ENCODE measurements around the gene DLX5. TPM values are rescaled to one million over a fixed set of nuclear protein-coding genes. Genes with fewer than 3 reads are reported as not detected.

Gene DLX5
- total RNA-seq, 2 donors from 2014 or later: 0.64 to 1.6 TPM

GRCh38 chr7:96997512-96998032 is 27.1 kb downstream of the DLX5 start:
- DNase-seq (ENCODE audit: low spot score): no peak
- WGBS: 17% methylated on average over 23 of the region's 23 CpGs
- Histone ChIP-seq H3K4me1 (replicated peaks) (no peaks in the 10 kb centered on the region), H3K4me3 (no peak overlapping the region), H3K9me3 (no peaks in the 10 kb centered on the region), H3K27me3 (replicated peaks; ENCODE audit: insufficient read depth) (peaks cover 61% of the 10 kb centered on the region), H3K36me3 (no peaks in the 10 kb centered on the region), H3K27ac (no peak overlapping the region)
- intact Hi-C loops (cut with DNase I): no loop called here
- TF ChIP-seq POLR2AphosphoS5 (IDR thresholded peaks at IDR 0.05) (no peak), CTCF (IDR thresholded peaks at IDR 0.05) (no peak), POLR2A (IDR thresholded peaks at IDR 0.05) (no peak)

- TF ChIP-seq POLR2AphosphoS5 (IDR thresholded peaks at IDR 0.05) (no peak), CTCF (IDR thresholded peaks at IDR 0.05) (no peak), POLR2A (IDR thresholded peaks at IDR 0.05) (no peak)
- intact Hi-C loops (cut with DNase I): no loop called here
- WGBS: 18% methylated on average over 14 of the region's 14 CpGs
- H3K27me3 ChIP-seq (replicated peaks; ENCODE audit: insufficient read depth): peaks cover 64% of the 10 kb centered on the region
- no peak for DNase-seq (ENCODE audit: low spot score)
- H3K9me3 ChIP-seq: no peaks in the 10 kb centered on the region
- H3K4me3 ChIP-seq: no peak overlapping the region
- no peaks in the 10 kb centered on the region for H3K4me1 ChIP-seq (replicated peaks)
- no peaks in the 10 kb centered on the region for H3K36me3 ChIP-seq
- H3K27ac ChIP-seq: no peak overlapping the region
Measured at GRCh38 chr7:96996958-96997511, 27.6 kb downstream of the DLX5 start.

GRCh38 chr7:96996111-96996957 is 28.3 kb downstream of the DLX5 start:
- intact Hi-C loops (cut with DNase I): no loop called here
- H3K4me3 ChIP-seq: no peak overlapping the region
- H3K27me3 ChIP-seq (replicated peaks; ENCODE audit: insufficient read depth): peaks cover 59% of the 10 kb centered on the region
- 5% methylated on average over 31 of the region's 32 CpGs for WGBS
- TF ChIP-seq CTCF (IDR thresholded peaks at IDR 0.05): no peak
- no peak for TF ChIP-seq POLR2A (IDR thresholded peaks at IDR 0.05)
- no peak for TF ChIP-seq POLR2AphosphoS5 (IDR thresholded peaks at IDR 0.05)
- no peaks in the 10 kb centered on the region for H3K4me1 ChIP-seq (replicated peaks)
- no peaks in the 10 kb centered on the region for H3K9me3 ChIP-seq
- DNase-seq (ENCODE audit: low spot score): no peak
- H3K27ac ChIP-seq: no peak overlapping the region
- no peaks in the 10 kb centered on the region for H3K36me3 ChIP-seq

GRCh38 chr7:96995406-96996110 is 29.1 kb downstream of the DLX5 start:
- no peak overlapping the region for H3K4me3 ChIP-seq
- H3K27me3 ChIP-seq (replicated peaks; ENCODE audit: insufficient read depth): peaks cover 57% of the 10 kb centered on the region
- DNase-seq (ENCODE audit: low spot score): no peak
- H3K27ac ChIP-seq: no peak overlapping the region
- intact Hi-C loops (cut with DNase I): no loop called here
- H3K9me3 ChIP-seq: no peaks in the 10 kb centered on the region
- H3K4me1 ChIP-seq (replicated peaks): no peaks in the 10 kb centered on the region
- no peaks in the 10 kb centered on the region for H3K36me3 ChIP-seq
- WGBS: 17% methylated on average over 6 of the region's 6 CpGs
- TF ChIP-seq POLR2AphosphoS5 (IDR thresholded peaks at IDR 0.05) (no peak), POLR2A (IDR thresholded peaks at IDR 0.05) (no peak), CTCF (IDR thresholded peaks at IDR 0.05) (no peak)
